Measurements from ENCODE around the gene IFT27. TPM values are rescaled to one million over a fixed set of nuclear protein-coding genes. Genes with fewer than 3 reads are reported as not detected.

IFT27 gene
- total RNA-seq, 2 donors from 2014 or later: 15.0 to 16.0 TPM

- no peak for DNase-seq (ENCODE audit: low spot score)
- no peak overlapping the region for H3K27ac ChIP-seq
- TF ChIP-seq, protein P1, sequence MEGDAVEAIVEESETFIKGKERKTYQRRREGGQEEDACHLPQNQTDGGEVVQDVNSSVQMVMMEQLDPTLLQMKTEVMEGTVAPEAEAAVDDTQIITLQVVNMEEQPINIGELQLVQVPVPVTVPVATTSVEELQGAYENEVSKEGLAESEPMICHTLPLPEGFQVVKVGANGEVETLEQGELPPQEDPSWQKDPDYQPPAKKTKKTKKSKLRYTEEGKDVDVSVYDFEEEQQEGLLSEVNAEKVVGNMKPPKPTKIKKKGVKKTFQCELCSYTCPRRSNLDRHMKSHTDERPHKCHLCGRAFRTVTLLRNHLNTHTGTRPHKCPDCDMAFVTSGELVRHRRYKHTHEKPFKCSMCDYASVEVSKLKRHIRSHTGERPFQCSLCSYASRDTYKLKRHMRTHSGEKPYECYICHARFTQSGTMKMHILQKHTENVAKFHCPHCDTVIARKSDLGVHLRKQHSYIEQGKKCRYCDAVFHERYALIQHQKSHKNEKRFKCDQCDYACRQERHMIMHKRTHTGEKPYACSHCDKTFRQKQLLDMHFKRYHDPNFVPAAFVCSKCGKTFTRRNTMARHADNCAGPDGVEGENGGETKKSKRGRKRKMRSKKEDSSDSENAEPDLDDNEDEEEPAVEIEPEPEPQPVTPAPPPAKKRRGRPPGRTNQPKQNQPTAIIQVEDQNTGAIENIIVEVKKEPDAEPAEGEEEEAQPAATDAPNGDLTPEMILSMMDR (IDR thresholded peaks at IDR 0.05): no peak
- no peaks in the 10 kb centered on the region for H3K9me3 ChIP-seq
- H3K36me3 ChIP-seq: no peaks in the 10 kb centered on the region
- no peak overlapping the region for H3K4me3 ChIP-seq
- H3K4me1 ChIP-seq (ENCODE audit: control insufficient read depth in 1 of 2, low read depth in 2 of 2): no peaks in the 10 kb centered on the region
- no peak for ATAC-seq (ENCODE audit: insufficient number of reproducible peaks, low FRiP score, low read depth)
- no peaks in the 10 kb centered on the region for H3K27me3 ChIP-seq (replicated peaks; ENCODE audit: insufficient read depth)
These were observed 47.9 kb downstream of the IFT27 start for GRCh38 chr22:36727927-36728488.

DNA sequence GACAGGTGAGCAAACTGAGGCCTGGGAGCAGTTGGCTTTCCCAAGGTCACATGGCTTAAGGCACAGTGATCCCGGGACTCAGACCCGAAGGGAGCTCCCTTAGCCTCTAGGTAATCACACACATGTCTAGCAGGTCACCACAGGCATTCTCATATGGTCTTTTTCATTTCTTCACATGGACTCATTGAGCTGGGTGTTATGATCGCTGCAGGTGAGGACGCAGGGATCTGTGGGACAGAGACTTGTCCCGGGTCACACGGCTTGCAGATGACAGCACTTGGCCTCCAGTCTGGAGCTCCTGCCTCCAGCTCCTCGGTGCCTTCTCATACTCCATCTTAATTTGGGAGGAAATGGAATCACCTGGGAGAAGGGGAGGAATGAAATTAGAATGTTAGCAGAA, 48.8 kb downstream of the IFT27 start:
- H3K36me3 ChIP-seq: no peaks in the 10 kb centered on the region
- no peaks in the 10 kb centered on the region for H3K27me3 ChIP-seq (replicated peaks; ENCODE audit: insufficient read depth)
- no peaks in the 10 kb centered on the region for H3K9me3 ChIP-seq
- no peak for ATAC-seq (ENCODE audit: insufficient number of reproducible peaks, low FRiP score, low read depth)
- DNase-seq (ENCODE audit: low spot score): no peak
- H3K4me1 ChIP-seq (ENCODE audit: control insufficient read depth in 1 of 2, low read depth in 2 of 2): no peaks in the 10 kb centered on the region
- TF ChIP-seq, protein P1 (IDR thresholded peaks at IDR 0.05): no peak
- no peak overlapping the region for H3K27ac ChIP-seq
- H3K4me3 ChIP-seq: no peak overlapping the region

- no peak overlapping the region for H3K27ac ChIP-seq
- no peaks in the 10 kb centered on the region for H3K27me3 ChIP-seq (replicated peaks; ENCODE audit: insufficient read depth)
- no peaks in the 10 kb centered on the region for H3K9me3 ChIP-seq
- TF ChIP-seq, protein P1 (IDR thresholded peaks at IDR 0.05): no peak
- no peak for ATAC-seq (ENCODE audit: insufficient number of reproducible peaks, low FRiP score, low read depth)
- no peak overlapping the region for H3K4me3 ChIP-seq
- no peak for DNase-seq (ENCODE audit: low spot score)
- H3K4me1 ChIP-seq (ENCODE audit: control insufficient read depth in 1 of 2, low read depth in 2 of 2): no peaks in the 10 kb centered on the region
- no peaks in the 10 kb centered on the region for H3K36me3 ChIP-seq
These were observed 49.9 kb downstream of the IFT27 start for GRCh38 chr22:36726007-36726380.

- Histone ChIP-seq H3K4me3 (no peak overlapping the region), H3K9me3 (no peaks in the 10 kb centered on the region), H3K27ac (no peak overlapping the region), H3K36me3 (no peaks in the 10 kb centered on the region), H3K4me1 (ENCODE audit: control insufficient read depth in 1 of 2, low read depth in 2 of 2) (no peaks in the 10 kb centered on the region), H3K27me3 (replicated peaks; ENCODE audit: insufficient read depth) (no peaks in the 10 kb centered on the region)
- TF ChIP-seq, protein P1 (IDR thresholded peaks at IDR 0.05): no peak
- no peak for DNase-seq (ENCODE audit: low spot score)
- ATAC-seq (ENCODE audit: insufficient number of reproducible peaks, low FRiP score, low read depth): no peak
These were observed 50.4 kb downstream of the IFT27 start for GRCh38 chr22:36725366-36726006.

- Histone ChIP-seq H3K9me3 (no peaks in the 10 kb centered on the region), H3K4me3 (no peak overlapping the region), H3K36me3 (no peaks in the 10 kb centered on the region), H3K27me3 (replicated peaks; ENCODE audit: insufficient read depth) (no peaks in the 10 kb centered on the region), H3K27ac (no peak overlapping the region), H3K4me1 (ENCODE audit: control insufficient read depth in 1 of 2, low read depth in 2 of 2) (no peaks in the 10 kb centered on the region)
- ATAC-seq (ENCODE audit: insufficient number of reproducible peaks, low FRiP score, low read depth): no peak
- TF ChIP-seq, protein P1 (IDR thresholded peaks at IDR 0.05): no peak
- no peak for DNase-seq (ENCODE audit: low spot score)
These were observed 51.1 kb downstream of the IFT27 start for GRCh38 chr22:36724836-36725235.
